OCI-LY7 (cell line): ENCODE measurements around the gene UHRF1.

Experiments
- EZH2phosphoT487 ChIP-seq: fragments of 200-600 bp; sonication (generic); IDR thresholded peaks from 2 replicates; pipeline ENCODE4 v1.6.1; 2018; ENCODE audit warnings: low read depth, borderline replicate concordance, mild to moderate bottlenecking, mixed run types, antibody characterized with exemption, low read length, moderate library complexity, mixed read lengths
- TF ChIP-seq, protein P1 (sequence below): fragments of 200-600 bp; sonication (generic); conservative IDR thresholded peaks from 2 replicates; pipeline ENCODE4 v1.5.1; 2014; ENCODE audit warnings: mild to moderate bottlenecking, antibody characterized with exemption, low read length, moderate library complexity, mixed read lengths

DNA sequence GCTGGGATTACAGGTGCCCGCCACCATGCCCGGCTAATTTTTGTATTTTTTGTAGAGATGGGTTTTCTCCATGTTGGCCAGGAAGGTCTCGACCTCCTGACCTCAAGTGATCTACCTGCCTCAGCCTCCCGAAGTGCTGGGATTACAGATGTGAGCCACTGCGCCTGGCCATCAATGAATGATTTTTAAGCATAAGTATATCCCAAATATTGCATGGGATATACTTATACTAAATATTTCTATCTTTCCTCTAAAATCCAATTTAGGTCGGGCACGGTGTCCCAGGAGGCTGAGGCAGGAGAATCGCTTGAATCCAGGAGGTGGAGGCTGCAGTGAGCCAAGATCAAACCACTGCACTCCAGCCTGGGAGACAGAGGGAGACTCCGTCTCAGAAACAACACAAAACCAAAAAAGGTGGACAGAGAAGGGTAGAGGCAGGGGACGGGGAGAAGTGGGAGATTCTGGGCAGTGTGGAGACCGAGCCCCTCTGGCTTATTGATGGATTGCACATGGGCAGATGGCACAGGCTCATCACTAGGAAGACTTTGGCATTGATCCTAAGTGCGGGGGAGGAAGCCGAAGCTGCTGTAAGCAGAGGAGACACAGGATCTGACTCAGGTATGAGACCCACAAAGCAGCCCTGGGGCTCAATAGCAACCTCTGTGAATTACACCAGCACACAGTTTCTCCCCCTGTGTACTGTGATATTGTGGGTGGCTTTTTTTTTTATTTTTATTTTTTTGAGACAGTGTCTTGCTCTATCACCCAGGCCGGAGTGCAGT lies 20.1 kb upstream of the UHRF1 start:
- TF ChIP-seq, protein P1, sequence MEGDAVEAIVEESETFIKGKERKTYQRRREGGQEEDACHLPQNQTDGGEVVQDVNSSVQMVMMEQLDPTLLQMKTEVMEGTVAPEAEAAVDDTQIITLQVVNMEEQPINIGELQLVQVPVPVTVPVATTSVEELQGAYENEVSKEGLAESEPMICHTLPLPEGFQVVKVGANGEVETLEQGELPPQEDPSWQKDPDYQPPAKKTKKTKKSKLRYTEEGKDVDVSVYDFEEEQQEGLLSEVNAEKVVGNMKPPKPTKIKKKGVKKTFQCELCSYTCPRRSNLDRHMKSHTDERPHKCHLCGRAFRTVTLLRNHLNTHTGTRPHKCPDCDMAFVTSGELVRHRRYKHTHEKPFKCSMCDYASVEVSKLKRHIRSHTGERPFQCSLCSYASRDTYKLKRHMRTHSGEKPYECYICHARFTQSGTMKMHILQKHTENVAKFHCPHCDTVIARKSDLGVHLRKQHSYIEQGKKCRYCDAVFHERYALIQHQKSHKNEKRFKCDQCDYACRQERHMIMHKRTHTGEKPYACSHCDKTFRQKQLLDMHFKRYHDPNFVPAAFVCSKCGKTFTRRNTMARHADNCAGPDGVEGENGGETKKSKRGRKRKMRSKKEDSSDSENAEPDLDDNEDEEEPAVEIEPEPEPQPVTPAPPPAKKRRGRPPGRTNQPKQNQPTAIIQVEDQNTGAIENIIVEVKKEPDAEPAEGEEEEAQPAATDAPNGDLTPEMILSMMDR: no peak
- no peak for TF ChIP-seq EZH2phosphoT487
